ENCODE data around the gene LHX6.

Gene LHX6

GRCh38 chr9:122191584-122191983, 37.2 kb downstream of the LHX6 start:
- no peak for DNase-seq (ENCODE audit: low spot score)

GRCh38 chr9:122190597-122191381, 38.0 kb downstream of the LHX6 start:
- DNase-seq (ENCODE audit: low spot score) = peak; percentile 15

GRCh38 chr9:122188369-122188768, 40.4 kb downstream of the LHX6 start:
- no peak for DNase-seq (ENCODE audit: low spot score)

GRCh38 chr9:122186777-122187470, 41.8 kb downstream of the LHX6 start:
- DNase-seq (ENCODE audit: low spot score) = no peak

GRCh38 chr9:122186301-122186700, 42.5 kb downstream of the LHX6 start:
- no peak for DNase-seq (ENCODE audit: low spot score)

- no peak for DNase-seq (ENCODE audit: low spot score)
Observed at GRCh38 chr9:122184551-122184950, 44.2 kb downstream of the LHX6 start.

- DNase-seq (ENCODE audit: low spot score) = no peak
Observed at GRCh38 chr9:122183501-122183900, 45.3 kb downstream of the LHX6 start.

- DNase-seq (ENCODE audit: low spot score) = no peak
Observed at GRCh38 chr9:122180633-122181032, 48.1 kb downstream of the LHX6 start.

GRCh38 chr9:122179690-122180074, 49.1 kb downstream of the LHX6 start:
- DNase-seq (ENCODE audit: low spot score) = no peak

- no peak for DNase-seq (ENCODE audit: low spot score)
Observed at GRCh38 chr9:122179054-122179689, 49.6 kb downstream of the LHX6 start.

GRCh38 chr9:122176916-122177315, 51.8 kb downstream of the LHX6 start:
- no peak for DNase-seq (ENCODE audit: low spot score)

- DNase-seq (ENCODE audit: low spot score) = no peak
Observed at GRCh38 chr9:122173670-122174069, 55.1 kb downstream of the LHX6 start.

- DNase-seq (ENCODE audit: low spot score) = no peak
Observed at GRCh38 chr9:122172131-122172530, 56.6 kb downstream of the LHX6 start.

GRCh38 chr9:122168356-122168755, 60.4 kb downstream of the LHX6 start:
- DNase-seq (ENCODE audit: low spot score) = no peak

GRCh38 chr9:122164286-122164685, 64.5 kb downstream of the LHX6 start:
- no peak for DNase-seq (ENCODE audit: low spot score)

- no peak for DNase-seq (ENCODE audit: low spot score)
Observed at GRCh38 chr9:122162415-122162814, 66.3 kb downstream of the LHX6 start.

- DNase-seq (ENCODE audit: low spot score) = no peak
Observed at GRCh38 chr9:122159925-122160246, 68.9 kb downstream of the LHX6 start.

GRCh38 chr9:122159026-122159924, 69.5 kb downstream of the LHX6 start, which contains the start of the genes MORN5 and NDUFA8:
TSS of gene MORN5 (plus strand) at chr9:122159908. CDS start at chr9:122159973, 65 bp downstream.
TSS of gene NDUFA8 (minus strand) at chr9:122159779. CDS start at chr9:122159677, 102 bp downstream.
- peak; percentile 96 for DNase-seq (ENCODE audit: low spot score)

GRCh38 chr9:122158202-122158601, 70.6 kb downstream of the LHX6 start:
- peak; percentile 43 for DNase-seq (ENCODE audit: low spot score)

GRCh38 chr9:122155796-122156195, 73.0 kb downstream of the LHX6 start:
- no peak for DNase-seq (ENCODE audit: low spot score)

Data from activated CD4-positive, alpha-beta T cell treated with anti-CD3 and anti-CD28 coated beads, Interleukin-2, Interleukin-4, amounts not matched to agents 100 ng/mL and 50 ng/mL, durations not matched to agents 16 hours and 8 hours (primary cell).